ENCODE results near the gene WNT9A.

GRCh38 chr1:227899820-227900449 is 47.8 kb downstream of the WNT9A start:
- TF ChIP-seq GATA3 (IDR thresholded peaks at IDR 0.05; ENCODE audit: low read depth, low read length), result no peak
- TF ChIP-seq GATA2 (IDR thresholded peaks at IDR 0.05; ENCODE audit: low read depth, low read length), result no peak

Data from SH-SY5Y (cell line).